Activated CD8-positive, alpha-beta memory T cell treated with anti-CD3 and anti-CD28 coated beads, Interleukin-2, amount 50 U/mL, for 1 hour (primary cell): ENCODE results near the gene FOXF1.
A peak's percentile ranks its signal among the peaks of the same experiment; 100 is the strongest.

Experiments
- DNase-seq: peaks from one replicate; pipeline ENCODE4 v3.0.0-alpha.2; 2020; ENCODE audit errors: extremely low read depth

FOXF1 gene

DNA sequence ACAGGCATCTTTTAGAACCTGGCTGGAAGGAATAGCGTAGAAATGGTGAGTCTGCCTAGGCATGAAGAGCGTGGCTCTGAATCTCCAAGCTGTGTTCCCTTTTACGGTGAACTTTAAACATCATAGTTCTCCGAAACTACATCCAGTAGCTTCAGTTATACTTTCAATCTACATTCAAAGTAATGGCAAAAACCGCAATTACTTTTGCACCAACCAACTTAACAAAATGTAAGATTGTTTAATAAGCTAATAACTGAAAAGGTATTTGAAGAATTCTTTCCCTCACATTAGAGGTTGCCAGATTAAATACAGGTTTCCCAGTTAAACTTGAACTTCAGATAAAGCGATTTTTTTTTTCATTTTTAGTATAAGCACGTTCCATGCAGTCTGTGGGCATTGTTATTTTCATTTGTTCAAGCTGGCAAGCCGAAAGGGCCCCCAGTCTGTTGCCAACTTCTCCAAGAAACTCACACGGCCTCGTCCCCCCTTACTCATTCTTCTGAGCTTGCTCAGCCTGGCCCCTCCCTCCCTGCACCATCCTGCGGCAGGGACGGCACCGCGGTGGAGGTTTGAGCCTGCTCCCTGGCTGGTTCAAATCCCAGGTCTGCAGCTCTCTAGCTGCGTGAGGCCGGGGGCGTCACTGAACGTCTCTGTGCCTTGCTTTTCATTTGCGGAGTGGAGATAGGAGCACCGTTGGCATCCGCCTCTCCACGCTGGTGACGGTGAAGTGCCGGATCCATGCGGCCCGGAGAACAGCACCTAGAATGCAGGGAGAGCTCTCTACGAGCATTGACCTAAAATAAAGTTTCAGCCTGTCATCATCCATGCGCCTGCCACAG is 48.2 kb downstream of the FOXF1 start:
- no peak for DNase-seq

DNA sequence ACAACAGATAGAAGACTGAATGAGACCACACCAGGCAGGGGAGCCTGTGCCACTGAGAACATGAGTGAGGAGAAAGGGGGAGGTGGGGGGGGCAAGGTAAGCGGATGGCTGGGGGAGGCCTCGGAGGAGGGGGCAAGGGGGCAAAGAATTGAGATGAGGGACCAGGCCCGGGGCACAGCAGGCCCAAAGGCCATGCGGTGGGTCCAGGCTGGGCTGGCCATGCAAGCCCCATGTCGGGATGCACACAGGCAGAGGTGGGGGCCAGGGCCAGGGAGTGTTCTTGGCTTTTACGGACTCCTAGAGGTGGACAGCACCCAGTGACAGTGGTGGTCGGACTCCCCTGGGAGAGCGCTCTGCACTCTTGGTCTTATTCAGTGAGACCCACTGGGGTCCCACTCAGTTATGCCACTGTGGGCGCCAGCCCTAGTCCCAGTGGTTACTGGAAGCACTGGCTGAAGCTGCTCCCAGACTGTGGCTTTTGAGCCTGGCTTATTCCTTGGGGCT is 49.5 kb downstream of the FOXF1 start:
- no peak for DNase-seq

DNA sequence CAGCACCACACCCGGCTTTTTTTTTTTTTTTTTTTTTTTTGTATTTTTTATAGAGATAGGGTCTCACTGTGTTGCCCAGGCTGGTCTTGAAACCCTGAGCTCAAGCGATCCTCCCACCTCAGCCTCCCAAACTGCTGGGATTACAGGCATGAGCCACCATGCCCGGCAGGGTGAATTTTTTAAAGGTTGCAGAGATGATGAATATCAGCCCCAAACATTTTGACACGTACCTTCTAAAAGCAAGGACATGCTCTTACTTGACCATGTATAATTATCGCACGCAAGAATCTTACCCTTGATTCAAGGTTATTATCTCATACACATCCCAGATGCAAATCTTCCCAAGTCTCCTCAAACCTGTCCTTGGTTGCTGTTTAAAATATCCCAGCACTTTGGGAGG is 52.0 kb downstream of the FOXF1 start:
- DNase-seq = no peak

DNA sequence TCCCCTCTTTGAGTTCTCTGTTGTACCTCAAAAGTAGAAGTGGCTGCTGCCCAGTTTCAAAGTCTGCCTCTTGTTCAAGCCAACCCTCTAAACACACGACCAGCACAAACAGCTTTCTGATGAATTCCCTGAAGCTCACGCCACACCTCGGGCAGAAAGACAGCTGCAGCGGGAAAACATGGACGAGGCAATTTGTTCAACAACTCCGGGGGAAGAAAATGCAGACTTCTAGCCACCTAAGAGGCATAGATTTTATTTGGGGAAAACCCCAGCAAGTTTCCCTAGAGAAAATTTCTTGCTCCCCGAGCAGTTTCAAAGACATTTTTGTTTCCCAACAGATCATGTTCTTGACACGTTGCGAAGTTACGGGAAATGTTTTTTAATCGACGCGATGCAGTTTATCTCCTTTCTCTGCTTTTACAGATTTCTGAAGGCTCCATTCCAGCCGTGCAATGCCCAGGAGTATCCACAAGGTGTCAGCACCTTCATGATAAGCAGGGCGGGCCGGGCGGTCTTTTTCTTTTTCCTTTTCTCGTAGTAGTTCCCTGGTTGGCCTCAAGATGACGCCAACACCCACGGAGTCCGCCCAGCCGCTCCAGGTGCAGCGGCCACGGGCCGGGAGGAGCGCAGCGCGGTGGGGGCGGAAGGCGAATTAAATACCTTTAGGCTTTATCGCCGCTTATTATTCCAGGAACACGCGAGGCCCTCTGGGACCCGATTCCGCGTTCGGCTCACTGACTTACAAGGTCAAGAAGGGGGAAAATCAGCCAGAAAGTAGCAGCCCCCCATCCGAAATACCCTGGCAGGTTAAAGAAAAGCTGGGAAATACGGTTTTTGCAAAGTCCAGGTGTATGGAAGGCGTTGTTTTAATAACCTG is 53.4 kb downstream of the FOXF1 start:
- peak; percentile 71 for DNase-seq
